Activated naive CD4-positive, alpha-beta T cell treated with anti-CD3 and anti-CD28 coated beads, Interleukin-2, amount 10 ng/mL, durations not matched to agents 7 days and 5 days (primary cell): Measurements from ENCODE around the gene RASAL1.

Source experiments
- CTCF ChIA-PET: fragments of 350-600 bp; sonication (Branson Sonifier 250); formaldehyde crosslinking; loops from one replicate; lab custom pipeline; 2021; ENCODE audit warnings: antibody characterized with exemption; lab: Charles Lee
- DNase-seq: peaks from one replicate; pipeline ENCODE4 v3.0.0-alpha.2; 2020
- H3K27ac Mint-ChIP-seq: one replicate; pipeline ENCODE4 v1.8.0; 2021; ENCODE audit warnings: mild to moderate bottlenecking, moderate library complexity, mixed read lengths
- H3K27me3 Mint-ChIP-seq: one replicate; pipeline ENCODE4 v1.8.0; 2021; ENCODE audit warnings: mild to moderate bottlenecking, mixed read lengths
- H3K36me3 Mint-ChIP-seq: one replicate; pipeline ENCODE4 v1.8.0; 2021; ENCODE audit warnings: mixed read lengths
- H3K4me1 Mint-ChIP-seq: one replicate; pipeline ENCODE4 v1.8.0; 2021; ENCODE audit warnings: mixed read lengths
- H3K4me3 Mint-ChIP-seq: one replicate; pipeline ENCODE4 v1.8.0; 2021; ENCODE audit warnings: mild to moderate bottlenecking, moderate library complexity, mixed read lengths
- H3K9me3 Mint-ChIP-seq: one replicate; pipeline ENCODE4 v1.8.0; 2021; ENCODE audit warnings: mixed read lengths

RASAL1 gene

GRCh38 chr12:113098441-113099028 is 37.0 kb downstream of the RASAL1 start:
- Mint-ChIP-seq H3K27me3 (peaks cover 4% of the 10 kb centered on the region), H3K4me3 (no peak overlapping the region), H3K4me1 (peaks cover 3% of the 10 kb centered on the region), H3K36me3 (no peaks in the 10 kb centered on the region), H3K9me3 (no peaks in the 10 kb centered on the region), H3K27ac (no peak overlapping the region)
- peak; percentile 76 for DNase-seq
- CTCF ChIA-PET, result interaction anchor here (0.7 to 2.6 kb wide), 8 partner anchors 9 to 74 kb away, joined by 3 to 33 read pairs (median 4); no protein-coding TSS in a partner anchor

- Mint-ChIP-seq H3K27ac (no peak overlapping the region), H3K36me3 (no peaks in the 10 kb centered on the region), H3K4me3 (no peak overlapping the region), H3K27me3 (peaks cover 4% of the 10 kb centered on the region), H3K4me1 (peaks cover 2% of the 10 kb centered on the region), H3K9me3 (no peaks in the 10 kb centered on the region)
- no peak for DNase-seq
- CTCF ChIA-PET, result interaction anchor here (0.7 to 2.6 kb wide), 8 partner anchors 8 to 75 kb away, joined by 3 to 33 read pairs (median 4); no protein-coding TSS in a partner anchor
Observed at GRCh38 chr12:113097716-113098440, 37.7 kb downstream of the RASAL1 start.

DNA sequence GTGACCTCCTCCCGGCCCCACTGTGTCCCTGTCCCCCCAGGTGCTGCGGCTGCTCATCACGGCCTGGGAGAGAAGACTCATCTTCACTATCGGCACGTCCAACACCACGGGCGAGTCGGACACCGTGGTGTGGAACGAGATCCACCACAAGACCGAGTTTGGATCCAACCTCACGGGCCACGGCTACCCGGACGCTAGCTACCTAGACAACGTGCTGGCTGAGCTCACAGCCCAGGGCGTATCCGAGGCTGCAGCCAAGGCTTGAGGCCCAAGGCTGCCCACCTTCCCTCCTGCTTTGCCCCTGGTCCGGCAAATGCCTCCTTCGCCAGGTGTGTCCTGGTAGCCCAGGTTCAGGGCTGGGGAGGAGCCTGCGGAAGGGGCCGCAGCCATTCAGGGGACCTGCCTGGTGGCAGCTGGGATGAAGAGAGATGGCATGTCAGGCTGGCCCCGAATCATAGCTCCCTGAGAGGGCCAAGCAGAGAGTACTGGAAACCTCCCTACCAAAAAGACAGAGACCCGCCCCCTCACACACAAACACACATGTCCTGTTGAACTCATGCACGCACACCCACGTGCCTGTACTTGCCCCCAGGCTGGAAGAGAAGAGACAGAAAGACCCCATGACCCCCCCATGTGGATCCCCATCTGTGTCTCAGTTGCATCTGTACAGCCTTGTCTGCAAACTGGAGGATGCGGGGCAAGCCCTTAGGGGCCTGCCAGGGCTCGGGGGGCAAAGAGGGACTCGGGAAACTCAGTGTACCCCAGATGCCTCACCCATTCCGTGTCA is 38.7 kb downstream of the RASAL1 start:
- Mint-ChIP-seq H3K27me3 (peaks cover 4% of the 10 kb centered on the region), H3K4me3 (no peak overlapping the region), H3K27ac (no peak overlapping the region), H3K4me1 (peaks cover 7% of the 10 kb centered on the region), H3K36me3 (no peaks in the 10 kb centered on the region), H3K9me3 (no peaks in the 10 kb centered on the region)
- CTCF ChIA-PET, result interaction anchor here (1.0 to 1.9 kb wide), 5 partner anchors 27 to 104 kb away, joined by 3 to 9 read pairs (median 4); no protein-coding TSS in a partner anchor
- DNase-seq, result no peak

DNA sequence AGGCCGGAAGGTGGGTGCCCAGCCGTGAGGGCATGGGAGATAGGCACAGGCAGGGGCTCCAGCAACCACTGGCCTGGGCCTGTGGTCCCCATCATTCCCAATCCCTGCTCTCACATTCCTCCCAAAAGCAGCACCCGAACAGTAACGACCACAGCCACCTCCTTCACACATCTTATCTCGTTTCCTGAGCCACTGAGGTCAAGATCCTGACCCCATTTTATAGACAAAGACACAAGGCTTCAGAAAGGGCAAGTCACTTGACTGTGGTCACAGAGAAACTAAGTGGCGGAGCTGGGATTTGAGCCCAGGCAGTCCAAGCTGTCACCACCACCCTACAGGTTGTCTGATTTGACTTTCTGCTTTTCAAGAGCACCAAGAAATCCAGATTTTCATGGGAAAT is 40.2 kb downstream of the RASAL1 start:
- H3K4me3 Mint-ChIP-seq, result no peak overlapping the region
- peaks cover 4% of the 10 kb centered on the region for H3K27me3 Mint-ChIP-seq
- CTCF ChIA-PET, result interaction anchor here (1.6 kb wide), 1 partner anchor 103 kb away, joined by 4 read pairs; no protein-coding TSS in a partner anchor
- H3K4me1 Mint-ChIP-seq, result peaks cover 10% of the 10 kb centered on the region
- no peak overlapping the region for H3K27ac Mint-ChIP-seq
- H3K36me3 Mint-ChIP-seq, result no peaks in the 10 kb centered on the region
- no peaks in the 10 kb centered on the region for H3K9me3 Mint-ChIP-seq
- DNase-seq, result no peak

DNA sequence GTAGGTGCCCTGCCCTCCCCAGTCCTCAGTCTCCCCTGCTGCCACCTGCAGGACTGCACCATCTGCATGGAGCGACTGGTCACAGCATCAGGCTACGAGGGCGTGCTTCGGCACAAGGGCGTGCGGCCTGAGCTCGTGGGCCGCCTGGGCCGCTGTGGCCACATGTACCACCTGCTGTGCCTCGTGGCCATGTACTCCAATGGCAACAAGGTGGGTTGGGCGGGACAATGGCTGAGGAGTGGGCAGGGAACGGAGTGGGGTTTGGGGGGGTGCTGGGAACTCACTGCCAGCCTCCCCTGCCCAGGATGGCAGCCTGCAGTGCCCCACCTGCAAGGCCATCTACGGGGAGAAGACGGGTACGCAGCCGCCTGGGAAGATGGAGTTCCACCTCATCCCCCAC is 40.8 kb downstream of the RASAL1 start:
- H3K4me3 Mint-ChIP-seq, result no peak overlapping the region
- no peaks in the 10 kb centered on the region for H3K9me3 Mint-ChIP-seq
- no peaks in the 10 kb centered on the region for H3K36me3 Mint-ChIP-seq
- H3K27me3 Mint-ChIP-seq, result peaks cover 1% of the 10 kb centered on the region
- no peak for DNase-seq
- CTCF ChIA-PET, result no interaction called here
- peaks cover 14% of the 10 kb centered on the region for H3K4me1 Mint-ChIP-seq
- H3K27ac Mint-ChIP-seq, result no peak overlapping the region

GRCh38 chr12:113093409-113094101 is 42.0 kb downstream of the RASAL1 start:
- Mint-ChIP-seq H3K4me1 (peaks cover 24% of the 10 kb centered on the region), H3K4me3 (no peak overlapping the region), H3K36me3 (no peaks in the 10 kb centered on the region), H3K27me3 (no peaks in the 10 kb centered on the region), H3K27ac (no peak overlapping the region), H3K9me3 (no peaks in the 10 kb centered on the region)
- CTCF ChIA-PET, result interaction anchor here (3.0 kb wide), 1 partner anchor 45 kb away, joined by 12 read pairs; no protein-coding TSS in a partner anchor
- no peak for DNase-seq

DNA sequence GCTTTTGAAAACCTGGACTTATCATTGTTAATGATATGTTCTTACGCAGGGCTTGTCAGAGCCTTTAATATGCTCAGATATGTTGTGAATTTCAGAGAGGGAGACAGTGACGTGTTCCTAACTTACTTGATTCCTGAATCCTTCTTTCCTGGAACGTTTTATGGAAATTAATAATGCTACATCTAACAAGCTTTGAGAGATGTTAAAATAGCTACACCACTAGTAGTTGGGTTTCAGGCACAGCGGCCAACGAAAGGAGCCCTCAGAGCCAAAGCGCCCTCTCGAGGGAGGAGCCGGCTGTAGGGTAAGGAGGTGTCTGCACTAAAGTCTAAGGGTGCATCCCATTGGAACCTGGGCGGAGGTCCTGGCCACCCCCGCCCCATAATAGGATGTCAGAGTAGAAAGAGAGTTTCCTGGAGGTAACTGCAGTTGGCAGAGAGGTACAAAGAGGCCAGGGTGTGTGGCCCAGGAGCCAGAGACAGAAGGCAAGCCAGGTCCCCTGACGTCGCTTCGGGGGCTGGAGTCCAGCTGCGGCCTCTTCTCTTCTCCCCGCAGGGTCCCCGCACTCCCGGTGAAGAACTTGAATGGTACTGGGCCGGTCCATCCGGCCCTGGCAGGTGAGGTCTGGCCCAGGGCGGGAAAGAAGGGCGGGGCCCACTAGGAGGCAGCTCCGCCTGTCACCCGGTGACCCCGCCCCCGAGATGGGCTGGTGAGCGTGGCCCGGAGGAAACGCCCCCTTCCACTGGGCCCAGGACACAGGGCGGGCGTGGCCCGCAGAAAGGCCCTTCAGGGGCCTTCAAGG is 42.8 kb downstream of the RASAL1 start:
- CTCF ChIA-PET, result interaction anchor here (3.0 kb wide), 1 partner anchor 44 kb away, joined by 12 read pairs; no protein-coding TSS in a partner anchor
- H3K27ac Mint-ChIP-seq, result no peak overlapping the region
- H3K27me3 Mint-ChIP-seq, result no peaks in the 10 kb centered on the region
- no peaks in the 10 kb centered on the region for H3K36me3 Mint-ChIP-seq
- peaks cover 29% of the 10 kb centered on the region for H3K4me1 Mint-ChIP-seq
- H3K9me3 Mint-ChIP-seq, result no peaks in the 10 kb centered on the region
- no peak for DNase-seq
- H3K4me3 Mint-ChIP-seq, result no peak overlapping the region

- CTCF ChIA-PET, result interaction anchor here (2.0 to 3.0 kb wide), 2 partner anchors 43 kb away, joined by 4 to 12 read pairs; no protein-coding TSS in a partner anchor
- Mint-ChIP-seq H3K36me3 (no peaks in the 10 kb centered on the region), H3K27ac (no peak overlapping the region), H3K4me3 (no peak overlapping the region), H3K9me3 (no peaks in the 10 kb centered on the region), H3K27me3 (no peaks in the 10 kb centered on the region), H3K4me1 (peaks cover 42% of the 10 kb centered on the region)
- DNase-seq, result no peak
Observed at GRCh38 chr12:113091506-113091905, 44.1 kb downstream of the RASAL1 start.

DNA sequence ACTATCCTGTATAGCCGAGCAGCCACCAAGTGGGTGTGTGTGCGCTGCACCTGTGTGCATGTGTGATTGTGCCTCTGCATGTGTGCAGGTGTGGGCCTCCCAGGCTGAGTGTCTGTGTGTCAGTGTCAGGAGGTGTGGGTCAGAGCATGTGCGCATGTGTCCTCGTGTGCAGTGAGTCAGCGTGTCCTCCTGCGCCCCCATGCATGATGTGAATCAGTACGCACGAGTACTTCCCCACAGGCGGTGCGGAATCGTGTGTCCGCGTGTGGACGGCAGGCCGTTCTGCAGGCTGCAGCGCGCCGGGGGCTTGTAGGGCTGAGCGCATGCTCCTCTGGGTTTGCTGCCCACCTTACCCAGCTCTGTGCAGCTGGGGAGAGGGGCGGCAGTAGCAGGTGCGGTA is 44.8 kb downstream of the RASAL1 start:
- Mint-ChIP-seq H3K27ac (no peak overlapping the region), H3K27me3 (peaks cover 3% of the 10 kb centered on the region), H3K36me3 (no peaks in the 10 kb centered on the region), H3K4me3 (no peak overlapping the region), H3K9me3 (no peaks in the 10 kb centered on the region), H3K4me1 (peaks cover 50% of the 10 kb centered on the region)
- CTCF ChIA-PET, result interaction anchor here (1.1 to 2.0 kb wide), 3 partner anchors 8 to 98 kb away, joined by 4 to 9 read pairs (median 5); no protein-coding TSS in a partner anchor
- no peak for DNase-seq

DNA sequence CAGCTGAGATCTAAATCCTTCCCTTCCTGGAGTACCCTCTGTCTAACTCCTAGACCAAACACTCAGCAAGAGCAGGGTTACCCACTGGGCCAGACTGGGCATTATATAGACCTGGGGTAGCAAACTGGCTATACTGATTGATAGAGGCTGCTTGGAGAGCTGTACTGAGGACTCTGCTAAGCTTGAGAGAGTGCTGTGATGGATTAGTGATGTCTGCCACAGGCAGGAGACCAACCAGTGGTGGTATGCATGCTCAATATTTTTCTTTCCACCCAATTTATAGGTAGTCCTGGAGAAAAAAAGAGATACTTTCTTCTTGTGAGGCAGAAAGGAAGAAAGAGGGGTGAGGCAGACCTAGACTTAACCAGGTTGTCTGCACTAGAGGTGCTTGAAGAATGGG is 45.7 kb downstream of the RASAL1 start:
- no peak overlapping the region for H3K4me3 Mint-ChIP-seq
- H3K36me3 Mint-ChIP-seq, result no peaks in the 10 kb centered on the region
- DNase-seq, result no peak
- no peak overlapping the region for H3K27ac Mint-ChIP-seq
- H3K9me3 Mint-ChIP-seq, result no peaks in the 10 kb centered on the region
- peaks cover 55% of the 10 kb centered on the region for H3K4me1 Mint-ChIP-seq
- H3K27me3 Mint-ChIP-seq, result peaks cover 3% of the 10 kb centered on the region
- CTCF ChIA-PET, result interaction anchor here (0.8 to 2.0 kb wide), 5 partner anchors 9 to 97 kb away, joined by 3 to 9 read pairs (median 4); no protein-coding TSS in a partner anchor

- Mint-ChIP-seq H3K27me3 (peaks cover 3% of the 10 kb centered on the region), H3K27ac (no peak overlapping the region), H3K36me3 (no peaks in the 10 kb centered on the region), H3K9me3 (no peaks in the 10 kb centered on the region), H3K4me1 (peaks cover 55% of the 10 kb centered on the region), H3K4me3 (no peak overlapping the region)
- CTCF ChIA-PET, result interaction anchor here (0.6 to 2.0 kb wide), 6 partner anchors 10 to 86 kb away, joined by 3 to 9 read pairs (median 4); no protein-coding TSS in a partner anchor
- peak; percentile 64 for DNase-seq
Observed at GRCh38 chr12:113088971-113089756, 46.4 kb downstream of the RASAL1 start.

GRCh38 chr12:113088037-113088436 is 47.5 kb downstream of the RASAL1 start:
- DNase-seq, result no peak
- H3K4me3 Mint-ChIP-seq, result no peak overlapping the region
- CTCF ChIA-PET, result interaction anchor here (0.6 to 1.5 kb wide), 2 partner anchors 38 to 87 kb away, joined by 3 to 4 read pairs; no protein-coding TSS in a partner anchor
- peaks cover 8% of the 10 kb centered on the region for H3K27me3 Mint-ChIP-seq
- H3K27ac Mint-ChIP-seq, result no peak overlapping the region
- no peaks in the 10 kb centered on the region for H3K36me3 Mint-ChIP-seq
- no peaks in the 10 kb centered on the region for H3K9me3 Mint-ChIP-seq
- peaks cover 55% of the 10 kb centered on the region for H3K4me1 Mint-ChIP-seq
